Measurements from ENCODE around the gene GUCA2B. TPM values are rescaled to one million over a fixed set of nuclear protein-coding genes. Genes with fewer than 3 reads are reported as not detected.

GUCA2B gene
- total RNA-seq, result not detected

DNA sequence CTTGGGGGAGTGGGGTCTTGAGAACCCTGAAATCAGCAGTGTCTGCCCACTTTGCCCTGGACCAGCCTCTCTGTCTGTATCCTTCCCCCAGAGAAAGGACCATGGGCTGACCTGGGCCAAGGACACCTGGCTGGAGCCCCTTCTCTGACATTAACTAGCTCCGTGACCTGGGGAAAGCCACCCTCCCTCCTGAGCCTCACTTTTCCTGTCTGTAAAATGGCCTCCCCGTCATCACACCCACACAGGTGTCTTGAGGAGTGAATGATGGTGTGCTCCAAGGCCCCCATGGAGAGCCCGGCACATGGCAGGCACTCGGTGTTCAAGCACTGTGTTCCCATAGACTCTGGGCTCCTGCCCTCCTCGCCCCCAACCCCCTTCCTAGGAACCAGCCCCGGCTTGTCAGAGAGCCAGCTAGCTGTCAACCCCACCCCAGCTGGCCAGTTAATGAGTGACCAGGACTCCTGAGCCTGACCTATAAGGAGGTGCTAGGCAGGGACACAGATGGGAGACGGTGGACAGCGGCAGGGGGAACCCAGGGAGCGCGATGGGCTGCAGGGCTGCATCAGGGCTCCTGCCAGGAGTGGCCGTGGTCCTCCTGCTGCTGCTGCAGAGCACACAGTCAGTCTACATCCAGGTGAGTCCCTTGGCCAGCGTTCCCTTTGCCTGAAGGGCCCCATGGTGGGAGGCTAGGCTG lies at the start of gene GUCA2B:
TSS of gene GUCA2B (plus strand) at position 504 of the 694 bp plus-strand sequence. CDS start at position 545, 41 bp downstream.
- H3K27ac ChIP-seq, result no peak within 1 kb of the TSS
- H3K4me3 ChIP-seq, result no peak within 1 kb of the TSS
- TF ChIP-seq, protein P1, sequence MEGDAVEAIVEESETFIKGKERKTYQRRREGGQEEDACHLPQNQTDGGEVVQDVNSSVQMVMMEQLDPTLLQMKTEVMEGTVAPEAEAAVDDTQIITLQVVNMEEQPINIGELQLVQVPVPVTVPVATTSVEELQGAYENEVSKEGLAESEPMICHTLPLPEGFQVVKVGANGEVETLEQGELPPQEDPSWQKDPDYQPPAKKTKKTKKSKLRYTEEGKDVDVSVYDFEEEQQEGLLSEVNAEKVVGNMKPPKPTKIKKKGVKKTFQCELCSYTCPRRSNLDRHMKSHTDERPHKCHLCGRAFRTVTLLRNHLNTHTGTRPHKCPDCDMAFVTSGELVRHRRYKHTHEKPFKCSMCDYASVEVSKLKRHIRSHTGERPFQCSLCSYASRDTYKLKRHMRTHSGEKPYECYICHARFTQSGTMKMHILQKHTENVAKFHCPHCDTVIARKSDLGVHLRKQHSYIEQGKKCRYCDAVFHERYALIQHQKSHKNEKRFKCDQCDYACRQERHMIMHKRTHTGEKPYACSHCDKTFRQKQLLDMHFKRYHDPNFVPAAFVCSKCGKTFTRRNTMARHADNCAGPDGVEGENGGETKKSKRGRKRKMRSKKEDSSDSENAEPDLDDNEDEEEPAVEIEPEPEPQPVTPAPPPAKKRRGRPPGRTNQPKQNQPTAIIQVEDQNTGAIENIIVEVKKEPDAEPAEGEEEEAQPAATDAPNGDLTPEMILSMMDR (IDR thresholded peaks at IDR 0.05), result no peak
- DNase-seq (ENCODE audit: low spot score in 2 of 2), result no peak
- H3K9me3 ChIP-seq, result no peaks in the 10 kb centered on the region
- H3K36me3 ChIP-seq, result no peaks in the 10 kb centered on the region
- H3K27me3 ChIP-seq, result no peaks in the 10 kb centered on the region
- intact Hi-C loops (cut with DNase I), result no loop called here
- no peaks in the 10 kb centered on the region for H3K4me1 ChIP-seq

DNA sequence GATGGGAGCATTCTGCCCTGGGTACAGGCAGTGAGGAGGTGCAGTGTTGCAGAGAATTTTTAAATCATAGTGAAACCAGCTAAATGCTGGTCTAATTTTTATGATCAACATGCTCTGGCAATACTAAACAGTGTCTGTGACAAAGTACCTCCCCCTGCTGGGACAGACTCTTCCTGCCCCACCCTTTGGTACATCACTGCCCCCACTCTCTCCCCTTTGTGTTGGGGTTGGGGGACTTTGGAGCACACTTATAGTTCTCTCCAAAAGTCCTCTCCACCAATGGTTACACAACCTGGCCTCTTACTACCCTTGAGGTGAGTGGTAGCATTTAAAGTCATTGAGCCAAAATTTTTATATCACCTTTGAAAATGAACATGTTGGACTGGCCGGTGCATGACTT lies 48.2 kb upstream of the GUCA2B start:
- intact Hi-C loops (cut with DNase I), result no loop called here
- TF ChIP-seq, protein P1 (IDR thresholded peaks at IDR 0.05), result no peak

DNA sequence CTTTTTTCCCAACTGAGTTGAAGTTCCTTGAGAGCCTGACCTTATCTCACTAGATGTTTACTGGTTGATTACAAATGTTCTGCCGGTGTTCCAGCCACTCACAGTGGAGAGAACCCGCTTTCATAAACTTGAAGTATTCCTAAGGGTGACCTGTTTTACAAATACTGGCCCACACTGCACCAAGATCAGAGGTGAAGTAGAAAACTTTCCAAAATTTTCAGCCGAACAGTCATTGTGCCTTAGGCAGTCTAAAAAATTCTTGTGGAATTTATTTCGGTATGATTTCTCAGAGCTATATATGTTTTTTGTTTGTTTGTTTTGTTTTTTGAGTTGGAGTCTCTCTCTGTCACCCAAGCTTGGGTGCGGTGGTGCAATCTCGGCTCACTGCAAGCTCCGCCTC lies 44.9 kb upstream of the GUCA2B start:
- Histone ChIP-seq H3K9me3 (no peaks in the 10 kb centered on the region), H3K36me3 (no peaks in the 10 kb centered on the region), H3K27me3 (no peaks in the 10 kb centered on the region), H3K4me1 (no peaks in the 10 kb centered on the region), H3K27ac (no peak overlapping the region), H3K4me3 (no peak overlapping the region)
- no peak for DNase-seq (ENCODE audit: low spot score in 2 of 2)
- TF ChIP-seq, protein P1 (IDR thresholded peaks at IDR 0.05), result no peak
- intact Hi-C loops (cut with DNase I), result no loop called here

More for the DNA sequence above, 48.2 kb upstream of the GUCA2B start:
- Histone ChIP-seq H3K27me3 (no peaks in the 10 kb centered on the region), H3K9me3 (no peaks in the 10 kb centered on the region), H3K4me1 (no peaks in the 10 kb centered on the region), H3K27ac (no peak overlapping the region), H3K36me3 (no peaks in the 10 kb centered on the region), H3K4me3 (no peak overlapping the region)
- no peak for DNase-seq (ENCODE audit: low spot score in 2 of 2)

DNA sequence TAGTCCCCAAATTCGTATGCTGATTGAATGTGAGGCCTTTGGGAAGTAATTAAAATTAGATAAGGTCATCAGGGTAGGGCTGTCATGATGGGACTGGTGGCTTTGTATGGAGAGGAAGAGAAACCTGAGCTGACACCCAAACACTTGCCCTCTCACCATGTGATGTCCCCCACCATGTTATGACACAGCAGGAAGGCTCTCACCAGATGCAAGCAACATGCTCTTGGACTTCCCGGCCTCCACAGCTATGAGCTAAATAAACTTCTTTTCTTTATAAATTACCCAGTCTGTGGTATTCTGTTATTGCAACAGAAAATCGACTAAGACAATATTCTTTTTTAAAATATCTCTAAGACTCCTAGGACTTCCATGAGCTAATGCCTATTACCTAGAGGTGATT lies 43.6 kb upstream of the GUCA2B start:
- TF ChIP-seq, protein P1 (IDR thresholded peaks at IDR 0.05), result no peak
- DNase-seq (ENCODE audit: low spot score in 2 of 2), result no peak
- H3K4me1 ChIP-seq, result no peaks in the 10 kb centered on the region
- no peak overlapping the region for H3K4me3 ChIP-seq
- H3K36me3 ChIP-seq, result no peaks in the 10 kb centered on the region
- no peaks in the 10 kb centered on the region for H3K27me3 ChIP-seq
- H3K9me3 ChIP-seq, result no peaks in the 10 kb centered on the region
- intact Hi-C loops (cut with DNase I), result no loop called here
- no peak overlapping the region for H3K27ac ChIP-seq

DNA sequence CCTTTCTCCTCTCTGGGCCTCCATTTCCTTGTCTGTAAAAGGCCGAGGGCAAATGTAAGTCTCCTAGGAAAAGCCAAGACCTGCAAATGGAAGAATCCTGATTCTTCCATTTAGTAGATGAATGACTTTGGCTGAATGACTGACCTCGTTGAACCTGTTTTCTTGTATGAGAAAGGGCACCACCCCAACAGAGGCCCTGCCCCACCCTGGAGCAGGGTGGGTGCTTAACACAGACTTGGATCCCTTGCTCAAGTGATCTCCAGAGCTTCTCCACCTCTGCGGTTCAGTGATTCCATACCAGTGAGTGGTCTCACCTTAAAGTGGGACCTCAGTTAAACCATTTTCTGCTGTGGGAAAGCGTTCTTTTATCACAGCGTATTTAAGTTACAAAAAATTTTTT lies 39.0 kb upstream of the GUCA2B start:
- TF ChIP-seq, protein P1 (IDR thresholded peaks at IDR 0.05), result no peak
- Histone ChIP-seq H3K9me3 (no peaks in the 10 kb centered on the region), H3K27me3 (no peaks in the 10 kb centered on the region), H3K36me3 (no peaks in the 10 kb centered on the region), H3K4me3 (no peak overlapping the region), H3K27ac (no peak overlapping the region), H3K4me1 (no peaks in the 10 kb centered on the region)
- no peak for DNase-seq (ENCODE audit: low spot score in 2 of 2)
- intact Hi-C loops (cut with DNase I), result no loop called here

Measured in ascending aorta (tissue), 2 donors.